Epithelial cell of proximal tubule (primary cell): ENCODE data around the gene ABHD17C. TPM values are rescaled to one million over a fixed set of nuclear protein-coding genes. Genes with fewer than 3 reads are reported as not detected.

Experiments
- DNase-seq: peaks from one replicate; pipeline ENCODE4 v3.0.0-alpha.2; 2011; ENCODE audit warnings: low read depth
- H3K4me3 ChIP-seq: 2 replicates; pipeline ENCODE4 v1.5.1; 2011; ENCODE audit warnings: low read depth, mild to moderate bottlenecking, low read length
- CTCF ChIP-seq: conservative IDR thresholded peaks from 2 replicates; pipeline ENCODE4 v1.5.1; 2012; ENCODE audit warnings: low read depth, mild to moderate bottlenecking, low read length
- total RNA-seq: library from RNA; depleted of rRNA; stranded (reverse); fragments of >200 nt; gene quantifications from 2 replicates; pipeline ENCODE4 v1.2.3, GENCODE V29; 2015

Gene ABHD17C
- total RNA-seq, 1 donor from 2014 or later: 4.5 TPM

GRCh38 chr15:80800067-80800466 lies 105.0 kb downstream of the ABHD17C start:
- no peak for DNase-seq
- no peak for TF ChIP-seq CTCF
- no peak overlapping the region for H3K4me3 ChIP-seq

GRCh38 chr15:80801891-80802680 lies 107.0 kb downstream of the ABHD17C start:
- no peak overlapping the region for H3K4me3 ChIP-seq
- no peak for DNase-seq
- no peak for TF ChIP-seq CTCF

GRCh38 chr15:80803580-80804525 lies 108.7 kb downstream of the ABHD17C start:
- no peak overlapping the region for H3K4me3 ChIP-seq
- no peak for DNase-seq
- no peak for TF ChIP-seq CTCF

- H3K4me3 ChIP-seq: no peak overlapping the region
- DNase-seq: no peak
- TF ChIP-seq CTCF: no peak
Observed at GRCh38 chr15:80804970-80805495, 109.9 kb downstream of the ABHD17C start.

Other genes starting within 250 kb of the ABHD17C start
- 0.06 and 0.07 TPM in 2 replicates for gene CEMIP, start 84.1 kb downstream of the ABHD17C start, total RNA-seq